Endothelial cell of coronary artery (primary cell): ENCODE measurements around the gene SMIM13. TPM values are rescaled to one million over a fixed set of nuclear protein-coding genes. Genes with fewer than 3 reads are reported as not detected.

Experiments
- total RNA-seq: library from RNA; depleted of rRNA; stranded (reverse); fragments of >200 nt; gene quantifications from 2 replicates; pipeline ENCODE4 v1.2.3, GENCODE V29; 2014

The SMIM13 gene
- 12.1 and 12.4 TPM in 2 replicates for total RNA-seq

DNA sequence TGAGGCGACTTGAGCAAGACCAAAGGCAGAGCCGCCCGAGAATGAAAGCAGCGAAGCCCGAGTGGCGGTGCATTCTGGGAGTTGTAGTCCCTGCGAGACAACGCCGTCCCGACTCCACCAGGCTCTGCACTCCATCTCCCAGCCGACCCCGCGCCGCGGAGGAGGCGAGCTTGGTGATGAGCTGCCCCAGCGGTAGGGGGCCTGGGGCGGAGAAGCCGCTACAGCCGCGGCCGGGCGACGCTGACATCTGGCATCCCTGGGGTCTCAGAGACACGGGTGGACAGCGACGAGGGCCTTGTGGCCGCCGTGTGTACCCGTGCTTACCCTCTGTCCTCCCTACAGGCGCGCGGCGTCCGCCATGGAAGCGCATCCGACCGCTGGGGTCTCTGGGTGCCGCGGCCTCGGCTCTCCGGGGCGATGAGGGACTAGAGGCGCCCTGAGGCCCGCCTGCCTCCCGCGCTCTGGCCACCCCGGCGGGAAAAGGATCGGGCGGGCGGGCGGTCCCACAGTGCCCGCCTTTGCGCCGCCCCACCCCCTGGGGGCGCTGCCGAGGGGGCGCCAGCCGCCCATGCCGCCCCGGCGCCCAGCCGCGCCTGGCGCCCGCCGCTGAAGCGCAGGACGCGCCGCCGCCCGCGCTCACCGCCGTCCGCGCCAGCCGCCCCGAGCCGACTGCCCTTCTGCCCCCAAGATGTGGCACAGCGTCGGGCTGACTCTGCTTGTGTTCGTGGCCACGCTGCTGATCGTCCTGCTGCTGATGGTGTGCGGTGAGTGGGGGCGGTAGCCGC lies at the start of gene SMIM13:
Gene SMIM13 (plus strand): TSS at position 209 of the 785 bp plus-strand sequence. CDS start 480 bp downstream, at position 689.

DNA sequence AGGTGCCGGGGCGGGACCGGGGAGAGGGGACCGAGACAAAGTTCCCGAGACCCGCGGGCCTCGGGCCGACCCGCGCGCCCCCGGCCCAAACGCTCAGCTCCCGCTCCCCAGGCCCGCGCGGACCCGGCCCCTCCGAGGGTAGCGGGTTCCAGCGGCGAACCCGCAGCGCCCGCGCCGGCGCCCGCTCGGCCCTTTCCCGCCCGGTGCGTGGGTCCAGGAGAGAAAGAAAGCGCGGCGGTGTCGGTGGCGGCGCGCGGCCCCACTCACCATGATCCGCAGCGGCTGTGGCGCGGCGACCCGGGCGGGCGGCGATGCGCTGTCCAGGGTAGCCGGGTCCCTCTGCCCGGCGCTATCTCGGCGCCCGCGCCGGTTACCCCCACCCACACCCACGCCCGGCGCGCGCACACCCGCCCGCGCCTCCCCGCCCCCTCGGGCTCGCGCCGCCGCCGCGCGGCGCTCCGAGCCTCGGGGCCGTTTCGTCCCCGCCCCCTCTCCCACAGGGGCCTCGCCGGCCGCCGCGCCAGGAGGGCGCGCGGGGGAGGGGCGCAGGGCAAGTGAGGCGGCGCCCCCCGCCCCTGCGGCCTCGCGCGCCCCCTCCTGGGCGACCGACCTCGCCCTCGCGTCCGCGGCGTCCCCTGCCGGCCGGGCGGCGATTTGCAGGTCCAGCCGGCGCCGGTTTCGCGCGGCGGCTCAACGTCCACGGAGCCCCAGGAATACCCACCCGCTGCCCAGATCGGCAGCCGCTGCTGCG lies 49.5 kb upstream of the SMIM13 start, which contains the start of gene ELOVL2:
Gene ELOVL2 (minus strand): TSS at position 345 of the 751 bp plus-strand sequence. CDS start 75 bp downstream, at position 270.

DNA sequence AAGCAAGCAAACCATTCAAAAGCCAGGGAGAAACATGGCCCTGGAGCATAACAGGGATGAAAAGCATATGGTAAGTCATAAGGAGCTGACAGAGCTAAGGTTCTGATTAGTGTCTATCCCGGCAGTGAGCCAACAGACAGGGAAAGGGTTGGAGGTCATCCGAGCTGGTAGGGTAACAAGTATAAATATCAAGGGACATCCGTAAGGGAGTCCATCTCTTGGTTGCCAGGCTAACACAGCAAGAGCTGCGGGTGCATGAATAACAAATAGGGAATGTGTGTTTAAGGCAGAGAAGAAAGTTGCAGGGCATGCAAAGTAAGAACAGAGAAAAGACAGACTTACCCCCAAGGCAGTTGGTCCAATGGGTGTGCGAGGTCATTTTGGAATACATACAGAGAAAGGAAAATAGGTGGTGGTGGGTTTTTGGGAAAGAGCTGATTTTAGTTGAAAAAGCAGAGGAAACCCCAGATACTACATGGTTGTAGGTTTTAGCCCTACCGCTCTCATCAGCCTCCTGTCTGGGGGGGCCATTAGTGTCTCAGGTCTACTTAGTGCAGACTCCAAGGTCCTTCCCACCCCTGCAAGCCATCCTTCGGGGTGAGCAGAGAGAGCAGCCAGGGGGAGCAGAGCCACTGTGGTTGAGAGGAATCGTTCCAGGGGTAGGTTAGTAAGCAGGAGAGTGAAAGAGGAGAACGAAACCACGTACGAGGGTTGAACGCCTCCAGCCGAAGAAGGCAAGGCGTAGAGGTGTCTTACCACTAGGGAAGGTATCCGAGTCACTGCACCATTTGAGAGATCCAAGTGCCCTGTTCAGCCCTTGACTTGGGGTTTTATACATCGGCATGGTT lies 17.5 kb downstream of the SMIM13 start, which contains the start of gene ERVFRD-1:
Gene ERVFRD-1 (minus strand): TSS at position 805 of the 848 bp plus-strand sequence. CDS start 6,415 bp downstream, outside the sequence.

Other genes with a start within 250 kb of the SMIM13 start
- gene GCM2, start 211.8 kb upstream of the SMIM13 start, total RNA-seq = not detected in 2 replicates
- not detected in 2 replicates for gene SYCP2L, start 206.8 kb upstream of the SMIM13 start, total RNA-seq
- gene ELOVL2, start 49.5 kb upstream of the SMIM13 start, total RNA-seq = not detected in 2 replicates
- gene ERVFRD-1, start 17.9 kb downstream of the SMIM13 start, total RNA-seq = not detected in 2 replicates
- 21.8 and 70.5 TPM in 2 replicates for gene NEDD9, start 138.8 kb downstream of the SMIM13 start, total RNA-seq